Right atrium auricular region (tissue), 2 donors: ENCODE results near the gene FHAD1. TPM values are rescaled to one million over a fixed set of nuclear protein-coding genes. Genes with fewer than 3 reads are reported as not detected.
"Not testable (repeated sequence)": the region's sequence is repeated elsewhere in the genome, so short reads cannot be mapped to it uniquely, and the experiment has no call there.

ENCODE experiments used
- DNase-seq: peaks from one replicate; pipeline ENCODE4 v3.0.0-alpha.2; 2019; ENCODE audit warnings: low spot score
- H3K27ac ChIP-seq, 2 donors: fragments of 200-600 bp; sonication (generic); 1 replicate in 1 of 2; 2 replicates in 1 of 2; pipeline ENCODE4 v1.5.1; 2016 to 2019
- H3K27me3 ChIP-seq, 2 donors: fragments of 200-600 bp; sonication (generic); one replicate each; pipeline versions ENCODE4 v1.5.1 to v1.6.0; 2017 to 2019
- H3K36me3 ChIP-seq: fragments of 200-600 bp; sonication (generic); one replicate; pipeline ENCODE4 v1.5.1; 2016
- H3K4me1 ChIP-seq, 2 donors: fragments of 200-600 bp; sonication (generic); one replicate each; pipeline versions ENCODE4 v1.5.1 to v1.6.0; 2017 to 2019
- H3K4me3 ChIP-seq, 2 donors: fragments of 200-600 bp; sonication (generic); 1 replicate in 1 of 2; 2 replicates in 1 of 2; pipeline ENCODE4 v1.5.1; 2017 to 2019; ENCODE audit warnings: mild to moderate bottlenecking in 1 of 2, moderate library complexity in 1 of 2
- H3K9me3 ChIP-seq, 2 donors: fragments of 200-600 bp; sonication (generic); one replicate each; pipeline ENCODE4 v1.5.1; 2019
- total RNA-seq, 2 donors: library from RNA; depleted of rRNA; stranded (reverse); fragments of >200 nt; gene quantifications; one replicate each; pipeline ENCODE4 v1.1.0, GENCODE V29; 2016
- TF ChIP-seq, protein P1 (sequence below), 2 donors: fragments of 200-600 bp; sonication (generic); IDR thresholded peaks; one replicate each; pipeline ENCODE4 v1.5.1; 2019; ENCODE audit warnings: antibody characterized with exemption in 2 of 2

Gene FHAD1
- total RNA-seq, 2 donors from 2014 or later = not detected

DNA sequence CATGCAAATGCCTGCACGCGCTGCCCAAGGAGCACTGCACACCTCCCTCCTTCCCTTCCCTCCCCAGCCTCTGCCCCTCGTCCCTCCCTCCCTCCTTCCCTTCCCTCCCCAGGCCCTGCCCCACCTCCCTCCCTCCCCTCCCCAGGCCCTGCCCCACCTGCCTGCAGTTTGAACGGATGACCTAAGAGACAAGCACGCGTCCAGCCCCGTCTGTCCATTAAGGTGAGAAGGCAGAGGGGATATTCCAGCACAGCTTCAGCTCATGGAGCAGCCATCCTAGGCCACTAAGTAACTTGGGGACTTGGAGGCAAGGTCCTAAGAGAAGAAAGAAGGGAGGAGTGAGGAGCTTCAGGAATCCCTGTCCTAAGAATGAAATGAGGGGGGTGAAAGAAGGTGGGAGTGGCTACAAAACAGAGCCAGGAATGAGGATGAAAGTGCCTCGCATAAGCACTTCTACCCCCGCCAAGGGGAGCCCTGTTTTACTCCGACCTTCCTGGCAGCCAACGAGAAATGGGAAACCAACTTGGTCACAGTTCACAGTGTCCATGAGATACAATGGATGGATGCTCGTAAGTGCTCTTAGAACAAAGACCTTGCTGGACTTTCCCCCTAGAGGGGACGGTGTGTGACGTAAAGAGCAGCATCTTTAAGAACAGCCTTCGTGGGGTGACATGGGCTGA, 141.3 kb downstream of the FHAD1 start:
- Histone ChIP-seq H3K36me3 (no peaks in the 10 kb centered on the region), H3K27me3 (no peaks in the 10 kb centered on the region), H3K4me1 (peaks cover 0 to 9% of the 10 kb centered on the region in 2 donors), H3K9me3 (no peaks in the 10 kb centered on the region), H3K4me3 (no peak overlapping the region), H3K27ac (no peak overlapping the region)
- TF ChIP-seq, protein P1, sequence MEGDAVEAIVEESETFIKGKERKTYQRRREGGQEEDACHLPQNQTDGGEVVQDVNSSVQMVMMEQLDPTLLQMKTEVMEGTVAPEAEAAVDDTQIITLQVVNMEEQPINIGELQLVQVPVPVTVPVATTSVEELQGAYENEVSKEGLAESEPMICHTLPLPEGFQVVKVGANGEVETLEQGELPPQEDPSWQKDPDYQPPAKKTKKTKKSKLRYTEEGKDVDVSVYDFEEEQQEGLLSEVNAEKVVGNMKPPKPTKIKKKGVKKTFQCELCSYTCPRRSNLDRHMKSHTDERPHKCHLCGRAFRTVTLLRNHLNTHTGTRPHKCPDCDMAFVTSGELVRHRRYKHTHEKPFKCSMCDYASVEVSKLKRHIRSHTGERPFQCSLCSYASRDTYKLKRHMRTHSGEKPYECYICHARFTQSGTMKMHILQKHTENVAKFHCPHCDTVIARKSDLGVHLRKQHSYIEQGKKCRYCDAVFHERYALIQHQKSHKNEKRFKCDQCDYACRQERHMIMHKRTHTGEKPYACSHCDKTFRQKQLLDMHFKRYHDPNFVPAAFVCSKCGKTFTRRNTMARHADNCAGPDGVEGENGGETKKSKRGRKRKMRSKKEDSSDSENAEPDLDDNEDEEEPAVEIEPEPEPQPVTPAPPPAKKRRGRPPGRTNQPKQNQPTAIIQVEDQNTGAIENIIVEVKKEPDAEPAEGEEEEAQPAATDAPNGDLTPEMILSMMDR (IDR thresholded peaks at IDR 0.05) = no peak
- DNase-seq = no peak

DNA sequence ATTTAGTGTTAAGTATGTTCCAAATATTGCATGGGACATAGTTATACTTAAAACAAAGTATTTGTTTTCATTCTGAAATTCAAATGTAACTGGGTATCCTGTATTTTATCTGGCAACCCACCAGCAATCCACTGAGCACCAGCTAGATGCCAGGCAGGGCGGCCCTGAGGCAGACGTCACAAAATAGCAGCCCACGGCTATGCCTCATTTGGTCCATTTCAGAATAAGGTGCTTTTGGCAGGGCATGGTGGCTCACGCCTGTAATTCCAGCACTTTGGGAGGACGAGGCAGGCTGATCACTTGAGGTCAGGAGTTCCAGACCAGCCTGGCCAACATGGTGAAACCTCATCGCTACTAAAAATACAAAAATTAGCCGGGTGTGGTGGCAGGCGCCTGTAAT, 142.8 kb downstream of the FHAD1 start:
- not testable (repeated sequence) for H3K9me3 ChIP-seq, H3K36me3 ChIP-seq, H3K4me1 ChIP-seq, H3K27ac ChIP-seq, H3K27me3 ChIP-seq, DNase-seq, H3K4me3 ChIP-seq

GRCh38 chr1:15390667-15391066, 143.6 kb downstream of the FHAD1 start:
- no peaks in the 10 kb centered on the region for H3K27me3 ChIP-seq
- no peaks in the 10 kb centered on the region for H3K9me3 ChIP-seq
- H3K4me3 ChIP-seq = no peak overlapping the region
- peaks cover 0 to 9% of the 10 kb centered on the region in 2 donors for H3K4me1 ChIP-seq
- DNase-seq = no peak
- TF ChIP-seq, protein P1 (IDR thresholded peaks at IDR 0.05) = no peak
- H3K27ac ChIP-seq = no peak overlapping the region
- no peaks in the 10 kb centered on the region for H3K36me3 ChIP-seq

GRCh38 chr1:15391366-15391765, 144.3 kb downstream of the FHAD1 start:
- H3K36me3 ChIP-seq = no peaks in the 10 kb centered on the region
- TF ChIP-seq, protein P1 (IDR thresholded peaks at IDR 0.05) = no peak
- no peak overlapping the region for H3K27ac ChIP-seq
- H3K4me3 ChIP-seq = no peak overlapping the region
- no peaks in the 10 kb centered on the region for H3K27me3 ChIP-seq
- H3K4me1 ChIP-seq = peaks cover 0 to 4% of the 10 kb centered on the region in 2 donors
- no peak for DNase-seq
- H3K9me3 ChIP-seq = no peaks in the 10 kb centered on the region

GRCh38 chr1:15393475-15394257, 146.6 kb downstream of the FHAD1 start:
- TF ChIP-seq, protein P1 (IDR thresholded peaks at IDR 0.05) = no peak
- DNase-seq = no peak
- H3K4me3 ChIP-seq = no peak overlapping the region
- no peak overlapping the region for H3K27ac ChIP-seq
- no peaks in the 10 kb centered on the region for H3K36me3 ChIP-seq
- H3K9me3 ChIP-seq = no peaks in the 10 kb centered on the region
- no peaks in the 10 kb centered on the region for H3K4me1 ChIP-seq
- no peaks in the 10 kb centered on the region for H3K27me3 ChIP-seq

DNA sequence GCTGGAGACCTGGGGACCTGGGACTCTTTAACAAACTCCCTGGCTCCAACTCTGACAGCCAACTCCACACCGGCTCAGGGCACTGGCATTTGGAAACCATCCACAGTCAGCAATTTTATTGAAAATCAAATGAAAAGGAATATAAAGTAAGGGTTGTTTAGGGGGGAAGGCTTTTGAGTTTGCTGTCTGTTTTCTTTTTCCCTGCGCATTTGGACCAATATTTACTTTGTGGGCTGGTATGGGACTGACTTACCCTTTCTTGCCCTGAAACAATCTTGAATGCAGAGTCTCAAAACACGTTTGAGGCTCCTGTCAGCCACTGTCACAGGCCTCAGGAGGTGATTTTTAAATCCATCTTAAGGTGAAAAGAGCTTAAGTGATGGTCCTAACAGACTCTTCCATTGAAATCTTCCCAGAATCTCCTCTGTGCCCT, 147.3 kb downstream of the FHAD1 start:
- H3K9me3 ChIP-seq = peaks cover 0 to 3% of the 10 kb centered on the region in 2 donors

More for the DNA sequence above, 147.3 kb downstream of the FHAD1 start:
- H3K36me3 ChIP-seq = no peaks in the 10 kb centered on the region
- TF ChIP-seq, protein P1 (IDR thresholded peaks at IDR 0.05) = no peak
- no peak overlapping the region for H3K27ac ChIP-seq
- no peak overlapping the region for H3K4me3 ChIP-seq
- no peaks in the 10 kb centered on the region for H3K27me3 ChIP-seq
- DNase-seq = no peak
- no peaks in the 10 kb centered on the region for H3K4me1 ChIP-seq
